NCI-H2107 (cell line): ENCODE data around the gene GJB4.
"Not testable (repeated sequence)": the region's sequence is repeated elsewhere in the genome, so short reads cannot be mapped to it uniquely, and the experiment has no call there.

Experiments used
- DNase-seq: peaks from one replicate; lab custom pipeline; 2025; lab: John Stamatoyannopoulos, UW

The GJB4 gene

GRCh38 chr1:34746785-34747637, 12.5 kb upstream of the GJB4 start:
- no peak for DNase-seq

- no peak for DNase-seq
These were observed 11.9 kb upstream of the GJB4 start for GRCh38 chr1:34747638-34747941.

- DNase-seq: no peak
These were observed 9.5 kb upstream of the GJB4 start for GRCh38 chr1:34749992-34750391.

- DNase-seq: no peak
These were observed 8.9 kb upstream of the GJB4 start for GRCh38 chr1:34750610-34751009.

GRCh38 chr1:34753163-34753562, 6.4 kb upstream of the GJB4 start:
- no peak for DNase-seq

GRCh38 chr1:34754964-34755637, 4.4 kb upstream of the GJB4 start, which contains the start of gene GJB5:
Gene GJB5, plus strand, starts transcription at chr1:34755047. Its CDS starts 2,284 bp downstream, at chr1:34757331.
- DNase-seq: no peak

GRCh38 chr1:34755961-34756360, 3.6 kb upstream of the GJB4 start:
- DNase-seq: no peak

- no peak for DNase-seq
These were observed 2.2 kb upstream of the GJB4 start for GRCh38 chr1:34757386-34757785.

- DNase-seq: no peak
These were observed 789 bp upstream of the GJB4 start for GRCh38 chr1:34758751-34759150.

GRCh38 chr1:34761176-34761761, 1.7 kb downstream of the GJB4 start:
- no peak for DNase-seq

GRCh38 chr1:34761776-34762307, 2.3 kb downstream of the GJB4 start:
- DNase-seq: no peak

GRCh38 chr1:34762474-34763141, 3.1 kb downstream of the GJB4 start:
- no peak for DNase-seq

GRCh38 chr1:34763142-34763781, 3.7 kb downstream of the GJB4 start:
- no peak for DNase-seq

GRCh38 chr1:34768856-34769255, 9.3 kb downstream of the GJB4 start:
- no peak for DNase-seq

GRCh38 chr1:34770891-34771504, 11.5 kb downstream of the GJB4 start:
- no peak for DNase-seq

GRCh38 chr1:34771573-34772371, 12.2 kb downstream of the GJB4 start:
- DNase-seq: no peak

- not testable (repeated sequence) for DNase-seq
These were observed 13.6 kb downstream of the GJB4 start for GRCh38 chr1:34773114-34773513.

- DNase-seq: no peak
These were observed 15.4 kb downstream of the GJB4 start for GRCh38 chr1:34774957-34775356.

GRCh38 chr1:34776911-34777310, 17.4 kb downstream of the GJB4 start:
- no peak for DNase-seq

- DNase-seq: no peak
These were observed 18.2 kb downstream of the GJB4 start for GRCh38 chr1:34777519-34778321.
